SW480 (cell line): Measurements from ENCODE around the gene CENATAC.
"Not testable (repeated sequence)": the region's sequence is repeated elsewhere in the genome, so short reads cannot be mapped to it uniquely, and the experiment has no call there.

Experiments used
- DNase-seq: peaks from one replicate; pipeline ENCODE4 v3.0.0-alpha.2; 2016; ENCODE audit warnings: low spot score

CENATAC gene

DNA sequence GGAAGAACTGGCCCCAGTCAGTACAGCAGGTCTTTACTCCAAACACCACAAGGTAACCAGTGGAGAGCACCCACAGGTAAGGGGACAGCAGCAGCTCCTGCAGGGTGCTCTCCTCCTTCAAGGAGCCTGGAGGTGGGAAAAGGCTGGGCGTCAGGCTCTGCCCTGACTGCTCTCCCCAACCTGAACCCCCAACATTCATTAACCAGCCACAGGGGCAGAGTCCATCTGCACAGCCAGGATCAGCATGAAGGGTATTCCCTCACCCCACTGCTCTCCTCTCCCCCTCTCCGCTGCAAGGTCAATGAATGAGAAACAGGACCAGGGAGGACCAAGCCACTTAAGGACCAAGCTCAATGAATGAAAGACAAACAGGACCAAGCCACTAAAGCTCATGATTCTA lies 29.0 kb downstream of the CENATAC start:
- no peak for DNase-seq

GRCh38 chr11:119027561-119028345 lies 29.8 kb downstream of the CENATAC start:
- no peak for DNase-seq

DNA sequence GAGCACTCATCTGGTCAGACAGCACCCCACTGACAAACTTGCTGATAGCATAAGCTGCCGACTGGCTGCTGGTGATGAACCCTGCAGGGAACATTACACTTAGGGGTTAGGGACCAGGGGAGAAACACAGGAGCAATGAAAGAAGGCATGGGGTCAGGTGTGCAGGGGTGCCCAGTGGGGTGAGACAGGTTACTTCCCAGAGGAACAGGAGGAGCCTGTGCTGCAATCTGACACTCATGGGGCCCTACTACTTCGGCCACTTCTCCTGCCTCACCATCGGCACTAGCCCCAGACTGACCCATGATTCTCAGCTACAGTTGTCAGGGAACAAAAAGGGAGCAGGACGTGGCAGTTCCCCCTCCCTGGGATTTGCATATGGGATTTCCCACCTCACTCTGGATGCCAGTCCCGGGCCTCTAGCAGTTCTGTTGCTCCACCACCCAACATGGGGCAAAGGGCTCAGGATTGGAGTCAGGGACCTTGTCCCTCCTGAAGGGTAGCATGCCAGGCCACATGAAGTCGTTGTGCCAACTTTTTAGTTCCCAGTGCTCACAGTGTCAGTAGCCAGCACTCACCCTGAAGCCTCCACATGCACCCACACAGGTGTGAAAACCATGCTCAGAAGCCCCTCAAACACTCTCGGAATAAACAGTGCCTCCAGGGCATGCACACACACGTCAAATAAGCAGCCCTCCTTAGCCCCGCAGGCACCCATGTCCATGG lies 30.6 kb downstream of the CENATAC start:
- DNase-seq = no peak

GRCh38 chr11:119029069-119029339 lies 31.1 kb downstream of the CENATAC start:
- DNase-seq = no peak

DNA sequence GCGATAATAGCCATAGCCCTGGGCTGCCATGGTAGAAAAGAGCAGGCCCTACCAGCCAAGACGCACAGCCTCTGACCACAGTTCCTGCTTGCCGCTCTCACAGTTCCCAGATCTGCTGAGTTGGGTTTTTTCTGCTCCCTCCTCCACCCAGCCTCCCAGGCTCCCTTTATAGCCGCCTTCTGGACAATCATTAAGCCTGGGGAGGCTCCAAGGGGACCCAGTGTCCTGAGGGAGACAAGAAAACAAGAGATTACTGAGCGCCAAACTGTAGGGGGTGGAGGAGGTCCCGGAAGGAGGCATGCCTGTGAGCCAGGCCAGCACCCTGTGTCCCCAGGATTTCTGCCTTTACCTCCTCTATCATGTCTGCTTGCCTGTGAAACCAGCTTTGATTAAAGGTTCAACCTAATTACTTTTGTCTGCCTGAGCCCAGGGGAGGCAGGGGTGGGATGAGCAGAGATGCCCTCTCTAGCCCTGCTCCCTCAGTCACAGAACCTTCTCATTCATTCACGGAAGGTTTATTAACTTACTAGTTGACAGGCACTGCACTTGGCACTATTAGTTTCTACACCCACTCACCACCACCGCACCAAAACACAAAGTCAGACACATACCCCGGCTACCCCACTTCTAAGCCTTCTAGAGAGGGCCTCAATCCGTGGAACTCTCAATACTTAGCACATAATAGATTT lies 31.5 kb downstream of the CENATAC start:
- DNase-seq = no peak

GRCh38 chr11:119030029-119030328 lies 32.0 kb downstream of the CENATAC start:
- DNase-seq = no peak

- peak; percentile 98 for DNase-seq
Observed at GRCh38 chr11:119030329-119031047, 32.5 kb downstream of the CENATAC start, which contains the start of gene SLC37A4. Gene SLC37A4, minus strand, starts transcription at chr11:119030877.

DNA sequence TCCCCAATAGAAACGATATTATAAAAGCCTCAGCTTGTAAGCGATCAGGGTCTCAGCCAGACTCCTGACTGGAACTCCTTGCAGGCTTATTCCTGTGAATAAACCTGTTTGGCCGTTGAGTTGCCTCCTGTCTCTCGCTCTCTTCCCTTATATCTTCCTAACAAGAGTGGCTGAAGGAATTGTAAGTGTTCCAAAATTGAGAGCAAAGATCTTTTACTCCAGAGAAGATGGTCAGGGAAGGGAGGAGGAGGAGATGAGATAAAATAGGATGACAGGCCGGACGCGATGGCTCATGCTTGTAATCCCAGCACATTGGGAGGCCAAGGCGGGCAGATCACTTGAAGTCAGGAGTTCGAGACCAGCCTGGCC lies 34.0 kb downstream of the CENATAC start:
- no peak for DNase-seq

GRCh38 chr11:119033421-119033820 lies 35.5 kb downstream of the CENATAC start:
- DNase-seq = not testable (repeated sequence)

GRCh38 chr11:119034813-119035212 lies 36.9 kb downstream of the CENATAC start:
- DNase-seq = no peak

- DNase-seq = no peak
Observed at GRCh38 chr11:119038884-119039283, 40.9 kb downstream of the CENATAC start.

- DNase-seq = not testable (repeated sequence)
Observed at GRCh38 chr11:119039471-119039870, 41.5 kb downstream of the CENATAC start.

DNA sequence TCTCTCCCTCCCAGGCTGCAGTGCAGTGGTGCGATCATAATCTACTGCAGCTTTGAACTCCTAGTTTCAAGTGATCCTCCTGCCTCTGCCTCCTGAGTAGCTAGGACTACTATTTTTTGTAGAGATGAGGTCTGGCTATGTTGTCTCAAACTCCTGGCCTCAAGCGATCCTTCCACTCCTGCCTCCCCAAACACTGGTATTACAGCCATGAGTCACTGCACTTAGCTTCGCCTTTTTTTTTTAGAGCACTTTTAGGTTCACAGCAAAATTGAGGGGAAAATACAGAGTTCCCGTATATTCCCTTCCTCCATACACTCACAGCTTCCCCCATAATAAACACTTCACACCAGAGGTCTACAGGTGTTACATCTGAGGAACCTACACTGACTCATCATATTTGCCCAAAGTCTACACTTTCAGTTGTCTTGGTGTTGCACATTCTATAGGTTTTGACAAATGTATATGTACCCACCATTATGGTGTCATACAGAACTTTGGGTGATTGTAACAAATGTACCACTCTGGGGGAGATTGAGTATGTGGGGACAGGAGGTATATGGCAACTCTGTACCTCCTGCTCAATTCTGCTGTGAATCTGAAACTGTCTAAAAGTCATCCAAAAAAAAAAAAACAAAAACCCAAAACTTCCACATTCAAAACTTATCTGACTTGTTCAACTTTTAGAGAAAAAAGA lies 44.0 kb downstream of the CENATAC start:
- no peak for DNase-seq

- DNase-seq = no peak
Observed at GRCh38 chr11:119042927-119043326, 45.0 kb downstream of the CENATAC start.

DNA sequence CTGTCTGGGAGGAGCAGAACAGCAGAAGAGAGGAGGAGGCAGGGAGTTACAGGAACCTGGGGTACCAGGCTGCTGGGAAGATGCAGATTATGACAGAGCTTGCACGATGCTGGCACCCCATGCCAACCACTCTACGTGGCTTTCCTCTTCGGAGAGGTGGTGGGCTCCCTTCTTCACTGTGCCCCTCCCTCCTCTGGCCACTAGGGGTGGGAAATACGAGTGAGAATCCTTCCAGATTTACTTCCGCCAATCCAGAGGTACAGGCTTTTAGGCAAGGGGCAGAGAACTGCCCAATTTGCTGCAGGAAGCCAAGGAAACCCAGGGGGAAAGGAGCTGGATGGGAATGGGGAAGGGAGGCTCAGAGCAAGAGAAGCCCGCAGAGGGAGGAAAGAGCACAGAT lies 46.8 kb downstream of the CENATAC start:
- DNase-seq = no peak

DNA sequence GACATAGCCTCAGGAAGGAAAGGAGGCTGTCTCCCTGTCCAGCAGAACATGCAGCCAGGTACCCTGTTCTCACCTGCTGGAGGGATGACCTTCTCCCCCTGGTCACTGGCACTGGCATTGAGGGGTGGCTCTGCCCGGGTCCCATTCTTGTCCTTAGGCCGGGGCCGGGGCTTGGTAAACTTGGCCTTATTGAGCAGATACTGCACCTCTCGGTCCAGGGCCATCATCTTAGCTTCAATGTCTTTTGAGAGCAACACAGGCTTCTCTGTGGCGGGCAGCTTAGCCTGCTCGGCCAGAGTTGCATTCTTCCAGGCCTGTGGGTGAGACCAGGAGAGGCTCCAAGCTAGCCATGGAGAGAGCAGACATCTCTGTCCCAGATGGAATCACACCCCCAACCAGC lies 48.6 kb downstream of the CENATAC start:
- DNase-seq = no peak

GRCh38 chr11:119047205-119047604 lies 49.3 kb downstream of the CENATAC start:
- DNase-seq = no peak

DNA sequence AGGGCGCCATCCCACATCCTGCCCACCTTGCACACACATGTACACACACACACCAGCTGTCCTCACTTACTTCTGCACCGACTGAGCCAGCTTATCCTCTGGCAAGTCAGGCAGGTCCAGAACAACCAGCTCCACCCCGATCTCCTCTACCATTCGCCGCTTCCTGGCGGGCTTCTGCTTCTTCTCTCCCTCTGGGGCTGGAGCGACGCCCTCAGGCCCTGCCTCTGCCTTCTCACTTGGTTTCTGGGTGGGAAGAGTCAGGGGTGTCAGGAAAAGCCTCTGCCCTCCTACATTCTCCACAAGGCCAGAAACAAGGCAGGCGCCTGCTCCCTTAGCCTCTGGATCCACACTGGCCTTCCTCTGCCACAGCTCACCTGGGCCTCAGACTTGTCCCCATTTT lies 50.7 kb downstream of the CENATAC start:
- DNase-seq = no peak

GRCh38 chr11:119049081-119049480 lies 51.1 kb downstream of the CENATAC start:
- no peak for DNase-seq

GRCh38 chr11:119051440-119052162 lies 53.7 kb downstream of the CENATAC start:
- DNase-seq = no peak

DNA sequence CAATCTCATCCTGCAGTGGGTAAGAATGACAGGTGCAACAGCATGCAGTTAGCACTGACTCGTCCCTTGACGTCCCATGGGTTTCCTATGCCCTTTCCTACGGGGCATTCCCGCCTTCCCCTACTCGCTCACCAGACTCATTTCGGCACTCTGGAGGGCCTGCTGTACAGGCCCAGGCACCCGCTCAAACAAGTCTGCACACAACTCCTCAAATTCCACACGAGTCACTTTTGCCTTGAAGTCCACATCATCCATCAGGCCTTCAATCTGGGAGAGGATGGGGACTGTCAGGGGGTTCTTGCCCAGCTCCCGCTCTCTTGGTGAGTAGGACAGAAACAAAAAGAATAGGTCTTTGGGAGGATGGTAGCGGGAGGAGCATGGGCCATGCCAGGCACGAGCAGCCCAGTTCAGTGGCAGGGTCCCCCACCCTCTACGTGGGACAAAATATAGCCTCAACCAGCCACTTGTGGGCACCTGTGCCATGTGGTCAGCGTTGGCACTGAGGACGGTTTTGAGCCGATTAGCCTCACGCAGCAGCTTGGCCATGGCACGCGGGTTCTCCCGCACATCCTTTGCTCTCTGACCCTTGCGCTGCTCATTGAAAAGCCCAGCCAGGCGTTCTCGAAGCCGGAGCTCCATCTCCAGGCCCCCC lies 54.4 kb downstream of the CENATAC start:
- no peak for DNase-seq
